HepG2 (cell line): ENCODE measurements around the gene TFB1M. TPM values are rescaled to one million over a fixed set of nuclear protein-coding genes. Genes with fewer than 3 reads are reported as not detected.

Experiments
- CREB3 ChIP-seq: sonication (generic); formaldehyde crosslinking; IDR thresholded peaks from 2 replicates; pipeline ENCODE4 v1.5.0; 2020; ENCODE audit warnings: missing genetic modification reagents
- FLYWCH1 ChIP-seq: sonication (generic); formaldehyde crosslinking; IDR thresholded peaks from 2 replicates; pipeline ENCODE4 v1.8.1; 2023; ENCODE audit warnings: mild to moderate bottlenecking, missing genetic modification reagents
- IKZF1 ChIP-seq: fragments of 450-650 bp; IDR thresholded peaks from 2 replicates; pipeline ENCODE4 v1.7.1; 2016
- KLF13 ChIP-seq: sonication (generic); formaldehyde crosslinking; IDR thresholded peaks from 2 replicates; pipeline ENCODE4 v1.4.0; 2020; ENCODE audit warnings: mild to moderate bottlenecking, missing genetic modification reagents
- MIXL1 ChIP-seq: IDR thresholded peaks from 2 replicates; pipeline ENCODE4 v1.6.1; 2016
- PITX1 ChIP-seq: sonication (generic); formaldehyde crosslinking; IDR thresholded peaks from 2 replicates; pipeline ENCODE4 v1.5.1; 2020; ENCODE audit warnings: mild to moderate bottlenecking, missing genetic modification reagents
- PRPF4 ChIP-seq: fragments of 200-400 bp; formaldehyde crosslinking; IDR thresholded peaks from 2 replicates; pipeline ENCODE4 v1.6.1; 2016; ENCODE audit warnings: low read length, low read depth; ENCODE audit not compliant: poor library complexity, severe bottlenecking
- RXRA ChIP-seq: sonication (generic); formaldehyde crosslinking; IDR thresholded peaks from 2 replicates; pipeline ENCODE4 v1.5.1; 2020; ENCODE audit warnings: missing genetic modification reagents
- SIN3B ChIP-seq: fragments of 150-350 bp; IDR thresholded peaks from 2 replicates; pipeline ENCODE4 v1.6.1; 2014; ENCODE audit warnings: low read length
- THAP9 ChIP-seq: sonication (generic); formaldehyde crosslinking; IDR thresholded peaks from 2 replicates; pipeline ENCODE4; 2020; ENCODE audit warnings: missing genetic modification reagents, mild to moderate bottlenecking, borderline replicate concordance
- ZBTB44 ChIP-seq: sonication (generic); formaldehyde crosslinking; IDR thresholded peaks from 2 replicates; pipeline ENCODE4 v1.4.0; 2020; ENCODE audit warnings: missing genetic modification reagents
- ZMYM2 ChIP-seq: sonication (generic); formaldehyde crosslinking; IDR thresholded peaks from 2 replicates; pipeline ENCODE4 v1.8.0; 2022; ENCODE audit warnings: mild to moderate bottlenecking, missing genetic modification reagents
- ZNF20 ChIP-seq: sonication (generic); formaldehyde crosslinking; IDR thresholded peaks from 2 replicates; pipeline ENCODE4 v1.4.0; 2020; ENCODE audit warnings: mild to moderate bottlenecking, moderate library complexity, missing genetic modification reagents
- ZNF44 ChIP-seq: sonication (generic); formaldehyde crosslinking; IDR thresholded peaks from 2 replicates; pipeline ENCODE4 v1.5.1; 2020; ENCODE audit warnings: mild to moderate bottlenecking, missing genetic modification reagents
- ZNF484 ChIP-seq: sonication (generic); formaldehyde crosslinking; IDR thresholded peaks from 2 replicates; pipeline ENCODE4 v1.5.1; 2020; ENCODE audit warnings: mild to moderate bottlenecking, low read depth, missing genetic modification reagents, borderline replicate concordance
- ZNF510 ChIP-seq: sonication (generic); formaldehyde crosslinking; IDR thresholded peaks from 2 replicates; pipeline ENCODE4 v1.4.0; 2020; ENCODE audit warnings: low read depth, mild to moderate bottlenecking, missing genetic modification reagents
- ZNF749 ChIP-seq: sonication (generic); formaldehyde crosslinking; IDR thresholded peaks from 2 replicates; pipeline ENCODE4 v1.8.0; 2022; ENCODE audit warnings: mild to moderate bottlenecking, missing genetic modification reagents, moderate library complexity, borderline replicate concordance
- ZNF878 ChIP-seq: sonication (generic); formaldehyde crosslinking; IDR thresholded peaks from 2 replicates; pipeline ENCODE4 v1.8.1; 2023; ENCODE audit warnings: mild to moderate bottlenecking, missing genetic modification reagents, moderate library complexity
- ZXDC ChIP-seq: sonication (generic); formaldehyde crosslinking; IDR thresholded peaks from 2 replicates; pipeline ENCODE4 v1.5.0; 2020; ENCODE audit warnings: mild to moderate bottlenecking, missing genetic modification reagents
- polyA plus RNA-seq, 8 experiments: library from polyadenylated mRNA; depleted of rRNA in 3 of 8; stranded (reverse) in 7 of 8; unstranded in 1 of 8; fragments of >200 nt; fragmentation: Illumina TruSeq in 4 of 8; extraction: Trizol in 4 of 8; gene quantifications; 2 replicates each; pipeline versions ENCODE4 v1.2.1 to v1.2.3, GENCODE V29; 2011 to 2016; ENCODE audit warnings: low read depth in 4 of 8, missing spikeins in 1 of 8, mixed read lengths in 1 of 8; ENCODE audit not compliant: insufficient read depth in 1 of 8
- total RNA-seq, 5 experiments: library from RNA; depleted of rRNA; stranded (reverse); fragments of >200 nt; fragmentation: Illumina TruSeq; extraction: Trizol; gene quantifications; 2 replicates each; pipeline ENCODE4 v1.2.3, GENCODE V29; 2016; ENCODE audit warnings: low read depth in 1 of 5
- TF ChIP-seq, protein P1 (sequence below): sonication (generic); formaldehyde crosslinking; IDR thresholded peaks from 2 replicates; pipeline ENCODE4 v1.4.0; 2020; ENCODE audit warnings: mild to moderate bottlenecking, missing genetic modification reagents, borderline replicate concordance

The TFB1M gene
- total and polyA plus RNA-seq, 2 of the 13 experiments (the other 11 are each of a cell fraction or from before 2014, with no cell fraction given): 91.4 to 122 TPM

GRCh38 chr6:155325700-155326516 is 11.6 kb upstream of the TFB1M start (continued):
- peak; percentile 87; the same call in 1 of the 2 replicates for TF ChIP-seq ZNF749 (CRISPR knock-in tag)
- TF ChIP-seq SIN3B: no peak
- no peak for TF ChIP-seq CREB3 (CRISPR knock-in tag)
- no peak; the same call in 1 of the 2 replicates for TF ChIP-seq THAP9 (CRISPR knock-in tag)
- no peak for TF ChIP-seq ZNF484
- no peak for TF ChIP-seq ZNF44
- no peak for TF ChIP-seq IKZF1
- TF ChIP-seq MIXL1: no peak
- TF ChIP-seq PITX1 (CRISPR knock-in tag): peak; percentile 45; the same call in 1 of the 2 replicates
- TF ChIP-seq ZNF878 (CRISPR knock-in tag): peak; percentile 68; the same call in 1 of the 2 replicates
- TF ChIP-seq PRPF4: no peak
- no peak for TF ChIP-seq FLYWCH1 (CRISPR knock-in tag)
- TF ChIP-seq ZBTB44 (CRISPR knock-in tag): no peak
- no peak; the same call in 1 of the 2 replicates for TF ChIP-seq RXRA (CRISPR knock-in tag)
- TF ChIP-seq ZXDC (CRISPR knock-in tag): no peak
- TF ChIP-seq KLF13 (CRISPR knock-in tag): no peak
- TF ChIP-seq ZNF20 (CRISPR knock-in tag): no peak
- peak; percentile 51; the same call in 1 of the 2 replicates for TF ChIP-seq ZMYM2 (CRISPR knock-in tag)
- TF ChIP-seq, protein P1, sequence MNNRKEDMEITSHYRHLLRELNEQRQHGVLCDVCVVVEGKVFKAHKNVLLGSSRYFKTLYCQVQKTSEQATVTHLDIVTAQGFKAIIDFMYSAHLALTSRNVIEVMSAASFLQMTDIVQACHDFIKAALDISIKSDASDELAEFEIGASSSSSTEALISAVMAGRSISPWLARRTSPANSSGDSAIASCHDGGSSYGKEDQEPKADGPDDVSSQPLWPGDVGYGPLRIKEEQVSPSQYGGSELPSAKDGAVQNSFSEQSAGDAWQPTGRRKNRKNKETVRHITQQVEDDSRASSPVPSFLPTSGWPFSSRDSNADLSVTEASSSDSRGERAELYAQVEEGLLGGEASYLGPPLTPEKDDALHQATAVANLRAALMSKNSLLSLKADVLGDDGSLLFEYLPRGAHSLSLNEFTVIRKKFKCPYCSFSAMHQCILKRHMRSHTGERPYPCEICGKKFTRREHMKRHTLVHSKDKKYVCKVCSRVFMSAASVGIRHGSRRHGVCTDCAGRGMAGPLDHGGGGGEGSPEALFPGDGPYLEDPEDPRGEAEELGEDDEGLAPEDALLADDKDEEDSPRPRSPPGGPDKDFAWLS (CRISPR knock-in tag): no peak
- TF ChIP-seq ZNF510 (CRISPR knock-in tag): peak; percentile 38; the same call in 1 of the 2 replicates
